ENCODE results near the gene ROM1.

DNA sequence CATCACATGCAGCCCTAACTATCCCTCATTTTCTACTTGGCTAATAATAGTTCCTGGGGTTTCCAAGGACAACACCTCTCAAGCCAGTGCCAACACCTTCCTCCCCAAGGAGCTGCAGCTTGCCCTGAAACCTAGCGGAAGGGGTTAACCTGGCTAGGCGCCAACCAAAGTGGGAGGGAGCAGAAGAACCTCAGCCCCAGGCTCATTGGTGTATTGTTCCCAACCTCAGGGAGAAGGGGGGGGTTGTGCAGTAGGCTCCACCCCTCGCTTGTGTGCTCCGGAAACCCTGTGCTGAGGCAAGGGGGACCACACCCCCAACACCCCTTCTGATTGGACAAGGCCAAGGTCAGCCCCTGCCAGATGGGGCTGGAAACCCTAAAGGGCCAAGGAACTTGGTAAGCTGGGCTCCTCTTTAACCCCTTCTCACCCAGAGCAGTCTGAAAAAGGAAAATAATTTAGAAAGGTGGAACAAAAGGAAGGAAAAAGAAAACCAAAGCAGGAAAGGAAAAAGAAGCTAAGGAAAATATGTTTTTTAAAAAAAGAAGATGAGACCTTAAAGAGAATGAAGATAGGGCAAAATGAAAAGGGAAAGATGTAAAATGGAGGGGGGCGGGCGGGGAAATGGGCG is 13.9 kb upstream of the ROM1 start:
- TF ChIP-seq, protein P1, sequence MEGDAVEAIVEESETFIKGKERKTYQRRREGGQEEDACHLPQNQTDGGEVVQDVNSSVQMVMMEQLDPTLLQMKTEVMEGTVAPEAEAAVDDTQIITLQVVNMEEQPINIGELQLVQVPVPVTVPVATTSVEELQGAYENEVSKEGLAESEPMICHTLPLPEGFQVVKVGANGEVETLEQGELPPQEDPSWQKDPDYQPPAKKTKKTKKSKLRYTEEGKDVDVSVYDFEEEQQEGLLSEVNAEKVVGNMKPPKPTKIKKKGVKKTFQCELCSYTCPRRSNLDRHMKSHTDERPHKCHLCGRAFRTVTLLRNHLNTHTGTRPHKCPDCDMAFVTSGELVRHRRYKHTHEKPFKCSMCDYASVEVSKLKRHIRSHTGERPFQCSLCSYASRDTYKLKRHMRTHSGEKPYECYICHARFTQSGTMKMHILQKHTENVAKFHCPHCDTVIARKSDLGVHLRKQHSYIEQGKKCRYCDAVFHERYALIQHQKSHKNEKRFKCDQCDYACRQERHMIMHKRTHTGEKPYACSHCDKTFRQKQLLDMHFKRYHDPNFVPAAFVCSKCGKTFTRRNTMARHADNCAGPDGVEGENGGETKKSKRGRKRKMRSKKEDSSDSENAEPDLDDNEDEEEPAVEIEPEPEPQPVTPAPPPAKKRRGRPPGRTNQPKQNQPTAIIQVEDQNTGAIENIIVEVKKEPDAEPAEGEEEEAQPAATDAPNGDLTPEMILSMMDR (conservative IDR thresholded peaks at IDR 0.05; ENCODE audit: low read depth, low read length), result no peak
- TF ChIP-seq EZH2phosphoT487 (IDR thresholded peaks at IDR 0.05; ENCODE audit: borderline replicate concordance, low read length), result no peak
